H1 (cell line): ENCODE results near the gene ANKH. TPM values are rescaled to one million over a fixed set of nuclear protein-coding genes. Genes with fewer than 3 reads are reported as not detected.

Experiments
- CTCF ChIA-PET: fragments of 300-600 bp; sonication (Branson Sonifier 250); formaldehyde crosslinking; loops from one replicate; lab custom pipeline; 2021; ENCODE audit not compliant: partially characterized antibody; lab: Charles Lee
- POLR2A ChIA-PET: fragments of 300-600 bp; sonication (Branson Sonifier 250); formaldehyde crosslinking; loops from one replicate; lab custom pipeline; 2021; ENCODE audit warnings: inconsistent platforms; ENCODE audit not compliant: partially characterized antibody; lab: Charles Lee
- DNase-seq, 2 experiments: peaks; one replicate each; pipeline versions ENCODE4 v3.0.0 to v3.0.0-alpha.2; 2010 to 2022; ENCODE audit warnings: low spot score in 2 of 2, low read depth in 1 of 2, mixed read lengths in 1 of 2
- FAIRE-seq: peaks from 2 replicates; lab custom pipeline; 2011; peaks lifted over from hg19 to GRCh38; lab: Jason Lieb, UNC
- H2AFZ ChIP-seq: 2 replicates; pipeline ENCODE4 v1.8.1; 2012; ENCODE audit warnings: low read length, inconsistent platforms
- H2AK5ac ChIP-seq: 2 replicates; pipeline ENCODE4 v1.6.1; 2013; ENCODE audit warnings: low read depth, low read length
- H2BK120ac ChIP-seq: replicated peaks from 2 replicates; pipeline ENCODE3; 2013; ENCODE audit warnings: low read depth, low read length, inconsistent platforms
- H2BK12ac ChIP-seq: 2 replicates; pipeline ENCODE4 v1.6.1; 2013; ENCODE audit warnings: low read depth, low read length
- H2BK15ac ChIP-seq: 2 replicates; pipeline ENCODE4 v1.6.1; 2013; ENCODE audit warnings: low read length
- H2BK20ac ChIP-seq: 2 replicates; pipeline ENCODE4 v1.6.1; 2013; ENCODE audit warnings: low read length
- H2BK5ac ChIP-seq: 2 replicates; pipeline ENCODE4 v1.6.1; 2013; ENCODE audit warnings: low read depth, low read length
- H3K14ac ChIP-seq: 2 replicates; pipeline ENCODE4 v1.6.1; 2013; ENCODE audit warnings: inconsistent platforms; ENCODE audit not compliant: insufficient read length
- H3K18ac ChIP-seq: 2 replicates; pipeline ENCODE4 v1.6.1; 2013; ENCODE audit warnings: low read length; ENCODE audit errors: extremely low read depth
- H3K23ac ChIP-seq: 2 replicates; pipeline ENCODE4 v1.6.1; 2013; ENCODE audit warnings: inconsistent platforms; ENCODE audit not compliant: insufficient read length
- H3K23me2 ChIP-seq: 2 replicates; pipeline ENCODE4 v1.6.1; 2013; ENCODE audit warnings: low read depth, low read length
- H3K27ac ChIP-seq: 2 replicates; pipeline ENCODE4 v1.6.1; 2011; ENCODE audit warnings: low read depth, low read length, inconsistent platforms
- H3K27me3 ChIP-seq, 4 experiments: replicated peaks in 1 of 4; 1 replicate in 1 of 4; 2 replicates in 3 of 4; pipeline versions ENCODE4 v1.6.1 to v1.8.1; 2011 to 2013; ENCODE audit warnings: low read length in 3 of 4, mild to moderate bottlenecking in 3 of 4, inconsistent platforms in 2 of 4, mixed read lengths in 2 of 4, moderate library complexity in 1 of 4; ENCODE audit not compliant: control insufficient read depth in 3 of 4, insufficient read depth in 3 of 4; ENCODE audit errors: extremely low read depth in 1 of 4
- H3K36me3 ChIP-seq, 4 experiments: 2 replicates each; pipeline versions ENCODE4 v1.6.1 to v1.8.1; 2011 to 2013; ENCODE audit warnings: mild to moderate bottlenecking in 4 of 4, low read length in 3 of 4, moderate library complexity in 2 of 4, control low read depth in 1 of 4, inconsistent platforms in 1 of 4; ENCODE audit not compliant: insufficient read depth in 4 of 4, control insufficient read depth in 2 of 4
- H3K4ac ChIP-seq: replicated peaks from 2 replicates; pipeline ENCODE3; 2013; ENCODE audit warnings: low read length, low read depth, mixed read lengths, inconsistent platforms; ENCODE audit not compliant: insufficient read length
- H3K4me1 ChIP-seq, 4 experiments: replicated peaks in 1 of 4; 1 replicate in 1 of 4; 2 replicates in 3 of 4; pipeline versions ENCODE4 v1.6.1 to v1.8.1; 2011 to 2013; ENCODE audit warnings: low read length in 3 of 4, inconsistent platforms in 2 of 4, mixed read lengths in 1 of 4; ENCODE audit not compliant: insufficient read depth in 4 of 4, control insufficient read depth in 3 of 4
- H3K4me2 ChIP-seq, 2 experiments: 2 replicates each; pipeline versions ENCODE4 v1.6.1 to v1.8.1; 2011 to 2013; ENCODE audit warnings: low read depth in 2 of 2, low read length in 2 of 2, control low read depth in 1 of 2, inconsistent platforms in 1 of 2, mild to moderate bottlenecking in 1 of 2; ENCODE audit not compliant: insufficient read depth in 1 of 2
- H3K4me3 ChIP-seq, 4 experiments: fragments of 200-600, 300-600 bp in 1 of 4; sonication (generic), shearing (Covaris generic), sonication (Bioruptor Twin) in 1 of 4; 2 replicates each; pipeline versions ENCODE4 v1.5.1 to v1.8.1; 2011 to 2016; ENCODE audit warnings: low read length in 4 of 4, low read depth in 3 of 4, control low read depth in 2 of 4, inconsistent platforms in 2 of 4, mild to moderate bottlenecking in 2 of 4, mixed read lengths in 1 of 4, moderate library complexity in 1 of 4; ENCODE audit not compliant: insufficient read depth in 2 of 4; ENCODE audit errors: extremely low read depth in 1 of 4
- H3K56ac ChIP-seq: replicated peaks from 2 replicates; pipeline ENCODE3; 2013; ENCODE audit warnings: low read depth, mild to moderate bottlenecking, mixed read lengths, low read length, inconsistent platforms; ENCODE audit not compliant: insufficient read length
- H3K79me1 ChIP-seq: 2 replicates; pipeline ENCODE4 v1.6.1; 2013; ENCODE audit warnings: low read depth, low read length, control low read depth
- H3K79me2 ChIP-seq, 2 experiments: 2 replicates each; pipeline versions ENCODE4 v1.6.1 to v1.8.1; 2012 to 2013; ENCODE audit warnings: low read length in 2 of 2, mild to moderate bottlenecking in 2 of 2, inconsistent platforms in 1 of 2; ENCODE audit not compliant: insufficient read depth in 2 of 2, control insufficient read depth in 1 of 2
- H3K9ac ChIP-seq, 4 experiments: replicated peaks in 1 of 4; 1 replicate in 1 of 4; 2 replicates in 3 of 4; pipeline versions ENCODE4 v1.6.1 to v1.8.1; 2011 to 2013; ENCODE audit warnings: low read depth in 3 of 4, low read length in 3 of 4, control low read depth in 2 of 4, mild to moderate bottlenecking in 2 of 4, moderate library complexity in 2 of 4, inconsistent platforms in 1 of 4; ENCODE audit errors: extremely low read depth in 1 of 4
- H3K9me3 ChIP-seq, 2 experiments: 2 replicates each; pipeline versions ENCODE4 v1.6.1 to v1.8.1; 2012 to 2013; ENCODE audit warnings: mild to moderate bottlenecking in 2 of 2, moderate library complexity in 2 of 2, control low read depth in 1 of 2, inconsistent platforms in 1 of 2, low read depth in 1 of 2, low read length in 1 of 2, mixed read lengths in 1 of 2; ENCODE audit not compliant: insufficient read depth in 2 of 2
- H4K20me1 ChIP-seq, 2 experiments: replicated peaks in 1 of 2; 2 replicates each; pipeline versions ENCODE3 to v1.8.1; 2011 to 2013; ENCODE audit warnings: inconsistent platforms in 2 of 2, low read length in 2 of 2, mild to moderate bottlenecking in 1 of 2; ENCODE audit not compliant: insufficient read depth in 2 of 2, control insufficient read depth in 1 of 2
- H4K5ac ChIP-seq: 2 replicates; pipeline ENCODE4 v1.6.1; 2013; ENCODE audit warnings: low read length, low read depth, mixed read lengths, inconsistent platforms; ENCODE audit not compliant: insufficient read length
- H4K8ac ChIP-seq: 2 replicates; pipeline ENCODE4 v1.8.0; 2013; ENCODE audit warnings: mild to moderate bottlenecking, moderate library complexity, low read length, inconsistent platforms; ENCODE audit not compliant: insufficient read depth; ENCODE audit errors: extremely low read depth
- H4K91ac ChIP-seq: replicated peaks from 2 replicates; pipeline ENCODE3; 2013; ENCODE audit warnings: low read length, mixed read lengths, inconsistent platforms; ENCODE audit not compliant: insufficient read length
- BRCA1 ChIP-seq: IDR thresholded peaks from 2 replicates; pipeline ENCODE4 v1.6.1; 2012; ENCODE audit warnings: low read depth, low read length, improper control_type of control experiment
- CTCF ChIP-seq, 3 experiments: IDR thresholded peaks; 1 replicate in 2 of 3; 2 replicates in 1 of 3; pipeline versions ENCODE4 v1.5.1 to v1.6.1; 2011; ENCODE audit warnings: low read length in 3 of 3, mild to moderate bottlenecking in 3 of 3, inconsistent platforms in 2 of 3, low read depth in 1 of 3, moderate library complexity in 1 of 3; ENCODE audit not compliant: insufficient read depth in 1 of 3; ENCODE audit errors: control extremely low read depth in 1 of 3
- EGR1 ChIP-seq: IDR thresholded peaks from 2 replicates; pipeline ENCODE4 v1.6.1; 2011; ENCODE audit warnings: low read depth, low read length, borderline replicate concordance
- HDAC6 ChIP-seq: IDR thresholded peaks from one replicate; pipeline ENCODE4 v1.7.1; 2012; ENCODE audit warnings: low read depth, mild to moderate bottlenecking, inconsistent platforms, low read length, moderate library complexity
- MAFK ChIP-seq: IDR thresholded peaks from 2 replicates; pipeline ENCODE4 v1.6.1; 2012; ENCODE audit warnings: low read depth, mild to moderate bottlenecking, improper control_type of control experiment, low read length
- WGBS, 2 experiments: shearing (Covaris generic) in 1 of 2; methylation state at CpG; one replicate each; pipeline versions ENCODE4 v1.1.6 to v1.1.7; 2013 to 2015; ENCODE audit warnings: low lambda C conversion rate in 2 of 2, mixed read lengths in 2 of 2, inconsistent platforms in 1 of 2, low coverage in 1 of 2, missing lambda C conversion rate in 1 of 2; ENCODE audit not compliant: insufficient replicate concordance in 2 of 2, insufficient coverage in 1 of 2, insufficient read length in 1 of 2; ENCODE audit errors: extremely low coverage in 1 of 2, missing lambda C conversion rate in 1 of 2; 5-methylcytosine and 5-hydroxymethylcytosine counted together
- polyA plus RNA-seq, 7 experiments: library from polyadenylated mRNA; depleted of rRNA in 3 of 7; stranded (reverse) in 5 of 7; unstranded in 2 of 7; fragments of >200 nt in 5 of 7; fragments of 200-250 nt in 2 of 7; gene quantifications; 1 replicate in 5 of 7; 2 replicates in 1 of 7; 4 replicates in 1 of 7; pipeline versions ENCODE4 v1.2.1 to v1.2.3, GENCODE V29; 2011 to 2013; ENCODE audit warnings: missing spikeins in 2 of 7, mixed read lengths in 2 of 7
- total RNA-seq: library from RNA; stranded (reverse); fragmentation: NEBNext Ultra II Directional; extraction: Animal tissue kit (Norgen Biotek cat#: 25700); gene quantifications from 2 replicates; pipeline ENCODE4 v1.2.1, GENCODE V29; 2021
- TF ChIP-seq, protein P1 (sequence below): IDR thresholded peaks from 2 replicates; pipeline ENCODE4 v1.6.1; 2011; ENCODE audit warnings: low read length, improper control_type of control experiment
- TF ChIP-seq, protein P2 (sequence below): IDR thresholded peaks from 2 replicates; pipeline ENCODE4 v1.6.1; 2012; ENCODE audit warnings: low read length, inconsistent platforms
- TF ChIP-seq, protein P3 (sequence below): IDR thresholded peaks from 2 replicates; pipeline ENCODE4 v1.6.1; 2012; ENCODE audit warnings: inconsistent platforms

Gene ANKH
- total and polyA plus RNA-seq, 2 of the 8 experiments (the other 6 are each of a cell fraction or from before 2014, with no cell fraction given): 5.3 to 13.0 TPM

DNA sequence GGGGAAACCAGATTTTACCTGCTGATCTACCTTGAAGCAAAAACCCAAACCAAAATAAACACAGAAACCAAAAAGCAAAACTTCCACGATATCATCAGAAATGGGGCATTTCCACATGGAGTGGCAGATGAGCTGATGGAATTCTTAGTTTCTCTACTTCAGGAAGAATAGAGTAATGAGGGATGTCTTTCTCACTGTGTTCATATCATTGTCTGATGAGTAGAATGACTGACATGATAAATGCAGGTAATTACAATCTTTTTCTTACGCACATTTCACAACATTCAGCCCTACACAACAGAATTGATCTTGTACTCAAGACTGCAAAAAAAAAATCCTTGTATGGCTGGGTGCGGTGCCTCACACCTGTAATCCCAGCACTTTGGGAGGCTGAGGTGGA is 23.2 kb upstream of the ANKH start:
- no peak overlapping the region for H4K5ac ChIP-seq
- POLR2A ChIA-PET: no interaction called here
- no peak overlapping the region for H3K23ac ChIP-seq
- H2BK12ac ChIP-seq: no peak overlapping the region
- H2BK20ac ChIP-seq: no peak overlapping the region
- no peak overlapping the region for H2AFZ ChIP-seq
- no peaks in the 10 kb centered on the region for H3K36me3 ChIP-seq
- no peak for FAIRE-seq
- no peak overlapping the region for H3K9ac ChIP-seq
- H3K27ac ChIP-seq: no peak overlapping the region
- no peak overlapping the region for H4K91ac ChIP-seq
- DNase-seq: no peak
- no peaks in the 10 kb centered on the region for H3K9me3 ChIP-seq
- CTCF ChIA-PET: interaction anchor here (0.6 to 1.5 kb wide), 6 partner anchors 9 to 1059 kb away, joined by 3 to 4 read pairs (median 3); no protein-coding TSS in a partner anchor
- no peaks in the 10 kb centered on the region for H4K20me1 ChIP-seq
- no peak overlapping the region for H3K4me3 ChIP-seq
- no peak overlapping the region for H3K14ac ChIP-seq
- no peak overlapping the region for H3K18ac ChIP-seq
- no peaks in the 10 kb centered on the region for H3K4me1 ChIP-seq
- no peaks in the 10 kb centered on the region for H3K79me1 ChIP-seq
- H3K56ac ChIP-seq: no peak overlapping the region
- H2BK15ac ChIP-seq: no peak overlapping the region
- H2BK5ac ChIP-seq: no peak overlapping the region
- no peak overlapping the region for H4K8ac ChIP-seq
- H3K27me3 ChIP-seq: no peaks in the 10 kb centered on the region
- no peak overlapping the region for H3K4me2 ChIP-seq
- H2BK120ac ChIP-seq: no peak overlapping the region
- WGBS, 2 experiments: 93% methylated on average over 3 of the region's 3 CpGs; no CpG with 5 or more reads in 1 of the 2 experiments
- H3K4ac ChIP-seq: no peak overlapping the region
- no peaks in the 10 kb centered on the region for H3K79me2 ChIP-seq
- no peak overlapping the region for H2AK5ac ChIP-seq
- no peaks in the 10 kb centered on the region for H3K23me2 ChIP-seq
- TF ChIP-seq, protein P1, sequence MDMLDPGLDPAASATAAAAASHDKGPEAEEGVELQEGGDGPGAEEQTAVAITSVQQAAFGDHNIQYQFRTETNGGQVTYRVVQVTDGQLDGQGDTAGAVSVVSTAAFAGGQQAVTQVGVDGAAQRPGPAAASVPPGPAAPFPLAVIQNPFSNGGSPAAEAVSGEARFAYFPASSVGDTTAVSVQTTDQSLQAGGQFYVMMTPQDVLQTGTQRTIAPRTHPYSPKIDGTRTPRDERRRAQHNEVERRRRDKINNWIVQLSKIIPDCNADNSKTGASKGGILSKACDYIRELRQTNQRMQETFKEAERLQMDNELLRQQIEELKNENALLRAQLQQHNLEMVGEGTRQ: no peak
- no peak for TF ChIP-seq CTCF (IDR thresholded peaks at IDR 0.05; ENCODE audit: control extremely low read depth in 1 of 3, insufficient read depth in 1 of 3, low read depth in 1 of 3, low read length in 3 of 3)
- TF ChIP-seq, protein P2, sequence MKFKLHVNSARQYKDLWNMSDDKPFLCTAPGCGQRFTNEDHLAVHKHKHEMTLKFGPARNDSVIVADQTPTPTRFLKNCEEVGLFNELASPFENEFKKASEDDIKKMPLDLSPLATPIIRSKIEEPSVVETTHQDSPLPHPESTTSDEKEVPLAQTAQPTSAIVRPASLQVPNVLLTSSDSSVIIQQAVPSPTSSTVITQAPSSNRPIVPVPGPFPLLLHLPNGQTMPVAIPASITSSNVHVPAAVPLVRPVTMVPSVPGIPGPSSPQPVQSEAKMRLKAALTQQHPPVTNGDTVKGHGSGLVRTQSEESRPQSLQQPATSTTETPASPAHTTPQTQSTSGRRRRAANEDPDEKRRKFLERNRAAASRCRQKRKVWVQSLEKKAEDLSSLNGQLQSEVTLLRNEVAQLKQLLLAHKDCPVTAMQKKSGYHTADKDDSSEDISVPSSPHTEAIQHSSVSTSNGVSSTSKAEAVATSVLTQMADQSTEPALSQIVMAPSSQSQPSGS: no peak
- no peak for TF ChIP-seq EGR1
- no peak for TF ChIP-seq BRCA1
- TF ChIP-seq, protein P3, sequence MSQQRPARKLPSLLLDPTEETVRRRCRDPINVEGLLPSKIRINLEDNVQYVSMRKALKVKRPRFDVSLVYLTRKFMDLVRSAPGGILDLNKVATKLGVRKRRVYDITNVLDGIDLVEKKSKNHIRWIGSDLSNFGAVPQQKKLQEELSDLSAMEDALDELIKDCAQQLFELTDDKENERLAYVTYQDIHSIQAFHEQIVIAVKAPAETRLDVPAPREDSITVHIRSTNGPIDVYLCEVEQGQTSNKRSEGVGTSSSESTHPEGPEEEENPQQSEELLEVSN: no peak
- no peak for TF ChIP-seq MAFK
- no peak for TF ChIP-seq HDAC6
